ENCODE data around the gene POLD4.

DNA sequence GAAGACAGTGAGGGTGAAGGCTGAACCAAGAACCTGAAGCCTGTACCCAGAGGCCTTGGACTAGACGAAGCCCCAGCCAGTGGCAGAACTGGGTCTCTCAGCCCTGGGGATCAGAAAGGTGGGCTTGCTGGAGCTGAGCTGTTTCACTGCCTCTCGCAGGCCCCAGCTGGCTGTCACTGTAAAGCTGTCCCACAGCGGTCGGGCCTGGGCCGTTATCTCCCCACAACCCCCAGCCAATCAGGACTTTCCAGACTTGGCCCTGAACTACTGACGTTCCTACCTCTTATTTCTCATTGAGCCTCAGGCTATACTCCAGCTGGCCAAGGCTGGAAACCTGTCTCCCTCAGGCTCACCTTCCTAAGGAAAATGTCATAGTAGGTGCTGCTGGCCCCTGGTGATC lies 44.2 kb upstream of the POLD4 start:
- TF ChIP-seq POLR2AphosphoS5 (IDR thresholded peaks at IDR 0.05; ENCODE audit: low read depth, low read length) (no peak), TAF1 (IDR thresholded peaks at IDR 0.05; ENCODE audit: borderline replicate concordance, insufficient read depth, low read length) (no peak)
